HG03565 (cell line): ENCODE measurements around the gene BCL11B.

Experiments used
- ATAC-seq: cut with Tn5 transposase; IDR thresholded peaks from one replicate; pipeline ENCODE4 v1.9.1; 2021; ENCODE audit warnings: mild to moderate bottlenecking, moderate library complexity; ENCODE audit not compliant: unreplicated experiment

The BCL11B gene

GRCh38 chr14:99256483-99256874, 15.5 kb downstream of the BCL11B start:
- no peak for ATAC-seq

DNA sequence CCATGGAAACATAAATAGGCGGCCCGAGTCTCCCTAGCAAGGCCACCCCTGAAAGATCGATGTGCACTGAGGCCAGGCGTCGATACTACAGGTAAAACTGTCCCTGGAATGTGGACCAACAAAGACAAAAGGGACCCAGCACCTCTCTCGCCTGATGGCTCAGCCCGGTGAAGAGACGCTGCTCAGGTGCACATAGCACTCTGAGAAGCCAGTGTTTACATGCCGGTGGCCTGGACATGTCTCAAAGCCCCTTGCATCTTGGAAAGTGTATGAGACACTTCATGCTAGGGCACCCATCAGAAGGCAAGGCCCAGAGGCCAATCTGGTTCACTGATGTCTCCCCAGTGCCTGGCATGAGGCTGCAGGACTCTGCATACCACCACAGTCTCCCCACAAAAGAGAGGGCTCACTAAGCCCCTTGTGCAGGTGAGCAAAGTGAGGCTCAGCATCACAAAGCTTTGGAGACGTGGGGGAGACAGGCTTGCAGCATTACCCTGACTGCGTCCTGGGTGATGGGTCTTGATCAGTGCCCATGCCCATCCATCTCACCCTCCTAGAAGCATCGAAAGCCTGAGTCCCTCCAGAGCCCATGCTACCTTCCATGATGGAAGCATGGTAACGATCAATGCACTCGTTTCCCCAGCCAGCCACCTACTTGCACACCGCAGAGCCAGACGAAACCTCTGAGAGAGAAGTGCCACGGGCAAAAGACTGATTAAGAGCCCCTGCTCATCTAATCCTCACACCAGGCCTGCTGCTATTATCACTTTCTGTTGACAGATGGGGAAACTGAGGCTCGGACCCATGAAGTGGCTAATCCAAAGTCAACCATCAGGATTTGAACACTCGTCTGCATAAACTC, 16.1 kb downstream of the BCL11B start:
- no peak for ATAC-seq

- ATAC-seq, result no peak
These were observed 17.5 kb downstream of the BCL11B start for GRCh38 chr14:99254328-99255009.

DNA sequence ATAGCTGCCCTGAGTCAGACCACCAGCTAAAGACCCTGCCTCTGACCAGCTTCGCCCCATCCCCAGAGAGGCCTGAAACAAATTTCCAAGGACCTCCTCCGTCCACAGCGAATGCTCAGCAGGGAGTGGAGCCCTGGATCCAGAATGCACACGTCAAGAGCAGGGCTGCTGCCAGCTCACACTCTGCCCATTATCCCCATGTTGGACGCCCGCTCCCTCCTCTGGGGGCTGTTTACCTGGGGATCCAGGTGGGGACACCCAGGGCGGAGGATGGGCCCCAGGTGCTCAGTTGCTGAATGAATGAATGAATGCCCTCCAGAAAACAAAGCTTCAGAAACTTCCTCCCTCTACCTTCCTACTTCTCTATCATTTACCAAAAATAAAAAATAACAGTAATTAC, 18.1 kb downstream of the BCL11B start:
- no peak for ATAC-seq

DNA sequence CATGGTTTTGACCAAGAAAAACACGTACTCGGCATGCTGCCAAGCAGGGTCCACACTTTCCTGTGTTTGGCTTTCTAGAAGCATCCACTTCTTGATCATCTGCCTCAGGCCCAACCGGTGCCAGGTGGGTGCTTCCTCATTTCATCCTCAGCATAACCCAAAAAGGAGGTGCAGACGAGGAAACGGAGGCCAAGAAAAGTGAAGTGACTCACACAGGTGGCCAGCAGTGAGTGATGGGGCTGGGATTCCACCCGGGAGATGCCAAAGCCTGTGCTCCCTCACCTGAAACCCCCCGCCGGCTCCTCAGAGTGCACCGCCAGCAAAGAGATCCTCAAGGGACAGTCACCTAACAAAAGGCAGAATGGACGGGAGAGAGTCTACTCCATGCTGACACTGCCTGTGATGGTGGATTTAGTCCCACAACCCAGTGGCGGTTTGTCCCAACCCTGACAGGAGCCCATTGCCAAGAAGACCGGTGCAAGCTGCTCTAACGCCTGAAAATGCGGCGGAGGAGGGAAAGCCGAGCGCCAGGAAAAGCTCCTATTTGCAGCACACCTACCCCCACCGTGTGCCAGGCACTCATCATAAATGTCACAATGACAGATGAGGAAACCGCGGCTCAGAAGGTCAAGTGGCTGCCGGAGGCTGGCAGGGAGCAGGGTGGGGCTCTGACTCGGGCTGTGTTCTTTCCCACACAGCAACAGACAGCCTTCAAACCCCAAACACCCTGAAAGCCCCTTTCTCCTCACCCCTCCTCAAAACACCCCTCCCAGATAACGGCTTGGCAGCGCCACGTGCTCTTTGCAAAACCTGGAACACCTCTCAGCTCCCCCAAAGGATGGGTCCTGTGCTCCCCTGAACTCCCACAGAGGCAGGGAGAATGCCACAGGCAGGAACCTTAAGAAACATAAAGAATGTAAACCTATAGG, 18.8 kb downstream of the BCL11B start:
- ATAC-seq, result no peak

GRCh38 chr14:99252443-99252939, 19.5 kb downstream of the BCL11B start:
- no peak for ATAC-seq

GRCh38 chr14:99251721-99252120, 20.3 kb downstream of the BCL11B start:
- ATAC-seq, result no peak

DNA sequence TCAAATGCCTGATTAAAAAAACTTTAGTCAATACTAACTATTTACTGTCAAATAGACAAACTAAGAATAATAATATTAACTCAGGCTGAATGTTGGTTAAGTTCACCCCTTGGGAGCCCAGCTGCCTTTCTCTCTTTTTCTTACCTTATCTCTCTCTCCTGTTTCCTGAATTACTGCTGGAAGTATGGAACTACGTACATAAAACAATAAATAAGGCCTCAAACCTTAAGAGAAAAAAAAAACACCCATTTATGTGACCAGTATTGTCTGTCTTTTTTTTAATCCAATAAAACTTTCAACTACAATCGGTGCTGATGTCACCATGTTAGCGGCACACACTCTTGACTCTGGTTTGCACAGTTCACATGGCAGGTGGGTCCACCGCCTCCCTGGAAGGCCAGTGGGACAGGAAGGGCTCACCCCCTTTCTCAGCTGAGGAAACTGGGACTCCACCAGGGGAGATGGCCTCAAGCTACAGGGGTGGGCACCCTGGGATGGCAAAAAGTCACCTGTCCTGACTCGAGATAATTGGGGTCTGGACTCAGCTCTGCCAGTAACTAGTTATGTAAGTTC, 21.3 kb downstream of the BCL11B start:
- ATAC-seq, result no peak

GRCh38 chr14:99249389-99249788, 22.6 kb downstream of the BCL11B start:
- ATAC-seq, result no peak

GRCh38 chr14:99248761-99249171, 23.2 kb downstream of the BCL11B start:
- no peak for ATAC-seq

- no peak for ATAC-seq
These were observed 24.2 kb downstream of the BCL11B start for GRCh38 chr14:99247772-99248171.

DNA sequence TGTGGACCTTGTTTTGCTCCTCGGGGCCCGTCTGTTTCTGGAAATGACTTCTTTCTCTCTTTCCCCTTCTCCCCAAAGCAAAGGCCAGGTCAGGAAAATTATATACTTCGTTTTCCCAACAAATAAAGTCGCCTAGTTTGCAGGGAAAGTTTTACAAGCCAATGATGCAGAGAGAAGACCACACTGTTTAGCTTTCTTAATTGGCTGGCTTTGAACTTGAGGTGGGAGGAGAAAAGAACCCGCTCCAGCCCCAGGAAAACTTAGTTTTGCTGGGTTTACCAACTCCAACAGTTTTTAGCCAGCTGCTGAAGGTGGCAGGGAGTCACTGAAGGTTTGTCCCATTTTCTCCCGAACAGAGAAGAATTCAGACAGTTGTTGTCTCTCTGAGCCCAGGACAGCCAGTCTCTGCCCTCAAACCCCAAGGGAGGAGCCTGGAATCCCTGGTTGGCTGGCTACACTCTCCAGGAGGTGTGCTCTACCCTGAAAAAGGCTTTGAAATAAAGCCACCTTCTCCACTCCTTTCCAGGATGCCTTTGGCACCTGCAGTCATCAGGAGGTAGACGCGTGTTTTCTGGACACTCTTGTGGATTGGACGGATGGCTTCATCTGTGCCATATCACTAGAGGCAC, 24.8 kb downstream of the BCL11B start:
- ATAC-seq, result no peak

DNA sequence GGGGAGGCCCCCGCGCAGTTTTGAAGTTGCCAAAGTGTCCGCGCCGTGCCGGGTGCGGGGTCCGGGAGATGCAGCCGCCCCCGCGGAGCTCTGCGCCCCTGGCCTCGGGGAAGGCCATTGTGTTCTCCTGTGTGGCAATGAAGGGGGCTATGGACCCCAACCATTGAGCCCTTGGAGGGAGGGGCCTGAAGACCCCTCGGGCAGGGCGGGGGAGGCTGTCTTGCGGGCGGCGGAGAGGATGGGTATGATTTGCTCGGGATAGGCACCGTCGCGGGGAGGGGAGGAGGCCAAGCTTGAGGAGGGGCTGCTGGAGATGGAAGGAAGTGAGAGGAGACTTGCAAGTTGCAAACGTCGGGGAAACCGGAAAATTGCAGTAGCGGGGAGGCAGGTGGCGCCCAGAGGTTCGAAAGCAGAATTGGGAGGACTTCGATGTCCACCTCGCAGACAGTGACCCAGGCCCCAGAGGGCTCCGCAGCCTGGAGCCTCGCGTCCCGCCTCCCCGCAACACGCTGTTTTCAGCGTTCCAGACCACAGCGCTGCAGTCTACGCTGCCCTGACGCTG, 25.4 kb downstream of the BCL11B start:
- no peak for ATAC-seq

DNA sequence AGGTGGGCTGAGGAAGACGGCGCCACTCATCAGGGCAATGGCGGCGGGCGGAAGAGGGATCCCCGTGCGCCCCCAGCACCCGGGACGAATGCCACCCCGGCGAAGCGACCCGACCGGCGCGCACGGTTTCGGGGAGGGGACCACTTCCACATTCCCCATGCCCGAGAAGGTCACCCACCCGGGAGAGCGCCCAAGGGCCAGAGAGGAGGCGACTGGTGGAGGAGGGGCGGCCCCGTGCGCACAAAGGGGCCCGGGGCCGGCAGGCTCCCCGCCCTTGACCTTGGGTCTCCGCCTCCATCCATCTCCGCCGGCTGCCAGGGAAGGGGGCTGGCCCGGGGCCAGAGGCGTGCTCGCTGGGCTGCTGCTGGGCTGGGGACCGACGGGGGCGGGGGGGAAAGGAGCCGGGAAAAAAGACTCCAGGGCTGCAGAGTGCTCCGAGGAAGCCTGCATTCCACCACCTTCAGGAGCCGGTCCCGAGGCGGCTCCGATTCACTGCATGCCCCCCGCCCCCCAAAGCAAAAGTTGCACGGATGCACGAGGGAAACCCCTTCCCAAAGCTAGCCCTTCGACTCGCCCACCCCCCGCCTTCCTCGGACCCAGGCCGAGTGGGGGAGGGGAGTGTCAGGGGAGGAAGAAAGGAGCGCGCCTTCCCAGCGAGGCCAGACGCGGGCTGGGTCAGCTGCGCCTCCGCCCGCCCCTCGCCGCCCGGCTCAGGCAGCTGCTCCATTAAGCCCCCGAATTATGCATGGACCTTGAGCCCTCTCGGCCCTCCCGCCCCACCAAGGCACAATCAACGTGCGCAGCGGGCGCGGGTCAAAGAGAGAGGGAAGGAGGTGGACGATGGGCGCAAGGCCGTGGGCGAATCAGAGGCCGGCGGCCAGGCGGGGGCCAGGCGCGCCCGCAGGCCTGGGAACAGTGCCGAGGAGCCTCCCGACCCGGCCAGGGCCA, 26.2 kb downstream of the BCL11B start:
- no peak for ATAC-seq

DNA sequence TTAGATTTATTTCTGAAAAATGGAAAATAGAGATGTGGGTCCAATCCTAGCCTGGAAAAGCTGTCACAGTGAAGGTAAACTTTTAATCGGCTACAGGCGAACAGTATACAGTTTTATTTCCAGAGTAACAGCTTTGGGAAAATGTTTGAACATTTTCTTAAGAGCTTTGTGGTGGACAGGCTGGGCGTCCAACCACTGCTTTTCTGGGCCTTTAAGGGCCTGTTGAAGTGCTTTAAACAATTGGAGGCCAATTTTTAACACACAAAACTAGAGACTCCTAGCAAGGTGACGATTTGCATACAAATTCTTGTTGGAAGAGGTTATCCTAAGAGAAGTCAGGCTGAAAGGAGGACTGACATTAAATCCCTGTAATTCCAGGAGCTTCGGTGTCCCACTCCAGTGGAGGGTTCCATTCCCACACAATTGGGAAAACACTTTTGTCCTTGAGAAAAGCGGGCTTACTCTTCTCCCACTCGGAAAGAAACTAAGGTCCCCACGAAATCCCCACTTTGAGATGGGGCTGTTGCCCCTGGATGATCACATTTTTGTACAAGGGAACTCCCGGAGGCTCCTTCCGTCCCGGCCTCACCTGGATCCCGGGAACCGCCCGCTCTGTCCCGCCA, 26.9 kb downstream of the BCL11B start:
- no peak for ATAC-seq

DNA sequence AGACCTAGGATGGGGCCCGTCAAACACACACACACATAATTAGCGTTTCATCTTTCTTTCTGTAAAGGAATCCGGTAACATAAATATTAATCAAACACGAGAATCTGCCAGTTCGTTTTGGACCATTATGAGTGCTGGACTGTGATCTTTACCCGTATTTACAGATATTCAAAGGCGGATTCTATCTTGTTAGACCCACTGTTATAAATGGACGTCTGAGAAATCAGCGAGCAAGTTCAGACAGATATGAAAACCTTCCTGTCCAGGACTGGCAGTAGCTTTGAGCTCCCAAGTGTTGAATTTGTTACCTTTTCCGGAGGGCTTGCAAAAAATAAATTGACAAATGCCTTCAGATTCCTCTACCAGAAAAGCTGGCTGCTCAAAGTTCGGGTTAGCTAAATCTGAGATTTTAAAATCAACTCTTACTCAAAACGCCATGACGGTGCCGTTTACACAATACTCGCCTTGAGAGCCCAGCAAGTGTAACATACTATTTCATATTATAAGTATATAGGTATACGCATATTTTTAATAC, 27.6 kb downstream of the BCL11B start:
- ATAC-seq, result no peak

DNA sequence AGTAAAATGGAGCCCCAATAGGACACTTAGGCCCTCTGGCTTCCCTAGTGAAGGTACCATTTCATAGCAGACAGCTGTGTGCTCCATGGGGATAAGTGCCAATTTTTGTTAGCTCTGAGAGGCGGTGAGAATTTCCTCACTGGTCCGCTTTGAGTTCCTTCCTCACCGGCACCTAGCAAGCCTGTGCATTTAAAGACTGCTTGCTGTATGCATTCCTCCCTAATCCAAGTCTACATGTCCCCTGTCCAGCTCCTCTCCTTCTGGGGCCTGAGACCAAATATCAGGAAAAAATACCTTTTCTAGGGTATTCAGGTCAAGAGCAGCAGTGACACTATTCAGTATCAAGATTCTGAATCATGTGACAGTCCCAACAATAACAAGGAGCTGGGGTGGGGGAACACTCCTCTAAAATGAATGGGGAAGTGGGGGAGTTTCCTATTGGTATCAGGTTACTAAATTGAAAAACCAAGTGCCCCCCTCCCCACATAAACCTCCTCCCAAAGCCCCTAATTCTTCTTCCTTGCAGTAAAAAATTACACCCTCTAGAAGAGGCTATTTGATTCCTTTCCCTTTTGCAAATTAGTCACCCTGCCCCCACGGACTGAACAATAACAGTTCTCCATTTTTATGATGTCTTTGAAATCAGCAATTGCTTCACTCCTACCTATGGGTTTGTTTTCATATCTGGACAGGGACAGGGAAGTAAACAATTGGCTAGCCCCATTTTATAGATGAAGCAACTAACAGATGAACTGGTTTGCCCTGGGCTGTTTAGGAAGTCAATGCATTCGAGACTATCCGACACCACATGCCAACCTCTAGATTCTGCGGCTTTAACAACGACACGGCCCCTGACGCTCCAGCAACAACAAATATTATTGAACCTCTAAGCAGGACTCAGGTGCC, 28.9 kb downstream of the BCL11B start:
- no peak for ATAC-seq
